ENCODE measurements around the gene TBR1.

TBR1 gene

GRCh38 chr2:161415987-161416707 lies at the start of gene TBR1:
Gene TBR1 (plus strand): TSS chr2:161416297. CDS start chr2:161416411, 114 bp downstream.
- no peak for DNase-seq

- DNase-seq: no peak
Measured at GRCh38 chr2:161367675-161368074, 48.4 kb upstream of the TBR1 start.

- DNase-seq: no peak
Measured at GRCh38 chr2:161369311-161369710, 46.8 kb upstream of the TBR1 start.

GRCh38 chr2:161370981-161371380 lies 45.1 kb upstream of the TBR1 start:
- DNase-seq: no peak

GRCh38 chr2:161371869-161372268 lies 44.2 kb upstream of the TBR1 start:
- DNase-seq: no peak

- DNase-seq: no peak
Measured at GRCh38 chr2:161373942-161374341, 42.2 kb upstream of the TBR1 start.

- DNase-seq: no peak
Measured at GRCh38 chr2:161374446-161374845, 41.7 kb upstream of the TBR1 start.

- DNase-seq: no peak
Measured at GRCh38 chr2:161379740-161380139, 36.4 kb upstream of the TBR1 start.

- DNase-seq: no peak
Measured at GRCh38 chr2:161381546-161381945, 34.6 kb upstream of the TBR1 start.

- no peak for DNase-seq
Measured at GRCh38 chr2:161382747-161383146, 33.4 kb upstream of the TBR1 start.

- DNase-seq: no peak
Measured at GRCh38 chr2:161384864-161385263, 31.2 kb upstream of the TBR1 start.

GRCh38 chr2:161386228-161386824 lies 29.8 kb upstream of the TBR1 start:
- no peak for DNase-seq

GRCh38 chr2:161388146-161388779 lies 27.8 kb upstream of the TBR1 start:
- no peak for DNase-seq

- no peak for DNase-seq
Measured at GRCh38 chr2:161391737-161392506, 24.2 kb upstream of the TBR1 start.

- no peak for DNase-seq
Measured at GRCh38 chr2:161400076-161400475, 16.0 kb upstream of the TBR1 start.

GRCh38 chr2:161402297-161402696 lies 13.8 kb upstream of the TBR1 start:
- DNase-seq: no peak

GRCh38 chr2:161406316-161406715 lies 9.8 kb upstream of the TBR1 start:
- no peak for DNase-seq

GRCh38 chr2:161407597-161407996 lies 8.5 kb upstream of the TBR1 start:
- DNase-seq: no peak

GRCh38 chr2:161409308-161409907 lies 6.7 kb upstream of the TBR1 start:
- no peak for DNase-seq

GRCh38 chr2:161412346-161412745 lies 3.8 kb upstream of the TBR1 start:
- no peak for DNase-seq

- DNase-seq: no peak
Measured at GRCh38 chr2:161414042-161415033, 1.8 kb upstream of the TBR1 start.
